Muscle of arm (tissue), 12 donors: ENCODE results near the gene IFNAR1. TPM values are rescaled to one million over a fixed set of nuclear protein-coding genes. Genes with fewer than 3 reads are reported as not detected.
"Not testable (repeated sequence)": the region's sequence is repeated elsewhere in the genome, so short reads cannot be mapped to it uniquely, and the experiment has no call there.

ENCODE experiments used
- DNase-seq: peaks from one replicate; pipeline ENCODE4 v3.0.0-alpha.2; 2013
- polyA plus RNA-seq, 12 donors: library from polyadenylated mRNA; unstranded; fragments of 120-200 nt; gene quantifications; one replicate each; pipeline ENCODE4 v1.2.1, GENCODE V29; 2013; ENCODE audit not compliant: insufficient read length in 12 of 12

IFNAR1 gene
- polyA plus RNA-seq, 12 donors, result 15.3 to 29.6 (median 25.7) TPM; not detected in 1

DNA sequence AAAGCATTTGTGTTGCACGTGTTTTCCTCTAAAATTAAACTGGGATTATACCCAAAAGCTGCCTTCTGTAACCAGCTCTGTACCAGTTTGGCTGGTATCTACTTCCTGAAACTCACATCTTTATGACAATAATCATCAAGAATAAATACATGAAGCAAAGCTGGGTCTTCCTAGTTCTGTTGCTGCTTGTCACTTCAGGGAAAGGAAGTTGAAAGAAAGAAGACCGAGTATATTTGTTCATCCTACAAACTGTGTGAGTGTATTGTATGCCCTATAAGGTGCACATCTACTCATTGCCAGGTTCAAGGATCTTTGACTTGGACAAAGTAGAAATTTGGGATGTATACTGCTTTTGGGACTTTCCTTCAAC, 49.3 kb downstream of the IFNAR1 start:
- no peak for DNase-seq

DNA sequence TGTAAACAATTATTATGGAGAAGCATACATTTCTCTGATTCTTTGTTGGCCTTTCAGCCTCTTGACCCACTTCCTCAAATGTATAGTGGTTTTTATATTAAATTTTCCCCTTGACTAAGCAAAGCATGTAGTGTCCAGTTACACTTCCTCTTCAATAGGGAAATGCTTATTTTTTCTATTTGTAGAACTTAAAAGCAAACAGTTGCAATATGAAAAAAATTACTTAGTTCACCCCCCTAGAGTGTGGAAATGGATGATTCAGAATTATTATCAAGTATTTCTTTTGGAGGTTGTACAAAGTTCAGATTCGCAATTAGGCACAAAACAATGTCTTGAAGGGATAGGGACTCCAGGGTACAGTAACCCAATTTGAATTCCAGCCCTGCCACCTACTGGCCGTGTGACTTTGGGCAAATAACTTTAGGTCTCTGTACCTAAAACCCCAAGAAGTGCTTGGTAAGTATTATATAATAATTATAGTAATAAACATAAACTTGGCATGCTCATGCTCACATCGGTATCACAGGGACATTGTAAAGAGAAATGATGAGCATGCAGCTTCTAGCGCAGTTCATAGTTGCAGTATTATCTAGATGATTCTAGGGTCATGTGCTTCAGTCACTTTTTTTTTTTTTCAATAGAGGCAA, 49.8 kb downstream of the IFNAR1 start:
- DNase-seq, result no peak

DNA sequence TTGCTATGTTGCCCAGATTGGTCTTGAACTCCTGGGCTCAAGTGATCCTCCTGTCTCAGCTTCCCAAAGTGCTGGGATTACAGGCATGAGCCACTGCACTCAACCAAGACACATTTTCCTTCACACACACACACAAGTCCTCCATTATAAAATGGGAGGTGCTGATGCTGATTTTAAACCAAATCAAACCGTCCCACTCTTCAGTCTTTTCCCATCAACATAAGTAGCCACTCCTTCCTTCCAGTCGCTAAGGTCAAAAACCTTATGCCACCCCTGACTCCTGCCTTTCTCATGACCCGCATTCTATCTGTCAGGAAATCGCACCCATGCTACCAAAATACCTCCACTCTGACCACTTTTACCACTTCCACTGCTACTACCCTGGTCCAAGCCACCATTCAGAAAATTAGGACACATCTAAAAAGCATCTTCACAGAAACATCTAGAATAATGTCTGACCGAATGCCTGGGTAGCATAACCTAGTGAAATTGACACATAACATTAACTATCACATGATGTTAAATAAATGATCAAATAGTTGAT, 50.4 kb downstream of the IFNAR1 start:
- no peak for DNase-seq

DNA sequence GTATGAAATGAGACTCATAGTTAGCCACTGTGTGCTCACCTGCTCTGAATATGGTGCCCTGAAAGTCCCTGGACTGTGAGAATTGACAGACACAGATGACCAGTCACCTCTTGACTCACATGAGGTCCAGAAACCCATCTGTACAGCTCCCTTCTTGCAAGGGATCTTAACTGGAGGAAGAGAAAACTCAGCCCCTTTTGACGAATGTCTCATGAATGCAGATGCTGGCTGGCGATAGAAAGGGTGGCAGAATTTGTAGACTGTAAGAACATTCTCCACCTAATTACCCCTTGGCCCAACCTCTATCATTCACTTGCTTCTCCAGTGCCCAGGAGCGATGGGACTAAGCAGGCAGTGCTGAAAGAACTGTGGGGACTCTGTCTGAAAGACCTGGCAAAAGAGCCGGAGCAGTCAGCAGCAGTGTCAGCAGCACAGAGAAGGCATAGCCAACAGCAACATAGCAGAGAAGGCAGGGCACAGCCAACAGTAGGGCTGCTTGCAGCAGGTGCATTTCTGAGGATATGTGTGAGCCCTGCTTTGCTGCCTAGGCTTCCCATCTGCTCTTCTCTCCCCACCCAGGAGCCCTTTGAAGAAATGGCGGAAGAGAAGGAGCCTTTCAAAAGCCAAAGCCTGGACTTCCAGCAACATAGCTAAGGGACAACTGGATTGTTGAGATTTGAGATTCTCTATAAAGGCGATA, 52.6 kb downstream of the IFNAR1 start:
- no peak for DNase-seq

DNA sequence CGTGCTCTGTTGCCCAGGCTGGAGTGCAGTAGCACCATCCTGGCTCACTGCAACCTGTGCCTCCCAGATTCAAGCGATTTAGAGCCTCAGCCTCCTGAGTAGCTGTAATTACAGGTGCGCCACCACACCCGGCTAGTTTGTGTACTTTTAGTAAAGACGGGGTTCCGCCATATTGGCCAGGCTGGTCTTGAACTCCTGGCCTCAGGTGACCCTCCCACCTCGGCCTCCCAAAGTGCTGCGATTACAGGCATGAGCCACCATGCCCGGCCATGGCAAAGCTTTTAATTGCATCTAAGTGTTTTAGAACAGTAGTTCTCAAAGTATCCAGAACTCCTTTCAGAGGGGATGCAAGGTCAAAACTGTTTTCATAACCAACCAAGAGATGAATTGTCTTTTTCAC, 53.3 kb downstream of the IFNAR1 start:
- no peak for DNase-seq

DNA sequence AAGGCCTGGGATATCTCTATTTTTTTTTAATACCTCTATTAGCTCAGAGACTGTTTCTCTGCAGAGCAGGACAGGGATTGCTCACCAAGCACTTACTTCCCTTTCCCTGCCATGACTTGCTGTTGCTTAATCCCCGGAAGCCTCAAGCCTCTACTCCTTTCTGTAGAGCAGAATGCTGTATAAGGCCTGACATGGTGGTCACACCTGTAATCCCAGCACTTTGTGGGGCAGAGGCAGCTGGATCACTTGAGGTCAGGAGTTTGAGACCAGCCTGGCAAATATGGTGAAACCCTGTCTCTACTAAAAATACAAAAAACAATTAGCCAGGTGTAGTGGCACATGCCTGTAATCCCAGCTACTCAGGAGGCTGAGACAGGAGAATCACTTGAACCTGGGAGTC, 55.2 kb downstream of the IFNAR1 start:
- not testable (repeated sequence) for DNase-seq

DNA sequence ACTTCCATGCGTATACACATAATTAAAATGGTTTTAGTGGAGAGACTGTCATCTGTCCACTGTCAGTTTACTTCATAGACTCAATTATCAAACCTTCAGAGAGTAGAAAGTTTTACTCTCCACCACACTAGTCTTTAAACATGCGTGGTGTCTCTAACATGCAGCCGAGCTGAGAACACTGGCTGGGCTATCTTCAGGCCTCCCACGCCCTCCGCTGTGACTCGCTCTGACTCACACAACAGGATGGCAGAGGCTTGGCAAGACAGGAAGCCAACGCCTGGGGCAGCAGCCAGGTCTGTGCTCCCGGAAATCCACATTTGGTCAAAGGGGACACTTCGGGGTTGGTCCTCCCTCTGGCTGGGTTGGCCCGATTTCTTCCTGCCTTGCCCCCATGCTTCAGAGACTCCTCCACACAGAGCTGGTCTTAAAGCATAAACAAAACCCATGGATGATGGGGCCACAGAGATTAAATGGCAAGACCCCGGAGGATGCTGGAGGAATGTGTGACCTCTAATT, 55.8 kb downstream of the IFNAR1 start:
- no peak for DNase-seq

DNA sequence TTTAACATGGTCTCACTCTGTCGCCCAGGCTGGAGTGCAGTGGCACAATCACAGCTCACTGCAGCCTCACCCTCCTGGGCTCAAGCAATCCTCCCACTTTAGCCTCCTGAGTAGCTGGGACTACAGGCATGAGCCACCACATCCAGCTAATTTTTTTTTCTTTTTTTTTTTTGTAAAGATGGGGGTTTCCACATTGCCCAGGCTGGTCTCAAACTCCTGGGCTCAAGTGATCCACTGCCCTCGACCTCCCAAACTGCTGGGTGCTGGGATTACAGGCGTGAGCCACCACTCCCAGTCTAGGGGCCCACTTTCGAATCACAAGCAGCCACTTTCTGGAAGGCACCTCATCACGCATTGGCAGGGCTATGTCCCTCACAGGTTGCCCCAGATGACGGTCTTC, 56.6 kb downstream of the IFNAR1 start:
- DNase-seq, result not testable (repeated sequence)

DNA sequence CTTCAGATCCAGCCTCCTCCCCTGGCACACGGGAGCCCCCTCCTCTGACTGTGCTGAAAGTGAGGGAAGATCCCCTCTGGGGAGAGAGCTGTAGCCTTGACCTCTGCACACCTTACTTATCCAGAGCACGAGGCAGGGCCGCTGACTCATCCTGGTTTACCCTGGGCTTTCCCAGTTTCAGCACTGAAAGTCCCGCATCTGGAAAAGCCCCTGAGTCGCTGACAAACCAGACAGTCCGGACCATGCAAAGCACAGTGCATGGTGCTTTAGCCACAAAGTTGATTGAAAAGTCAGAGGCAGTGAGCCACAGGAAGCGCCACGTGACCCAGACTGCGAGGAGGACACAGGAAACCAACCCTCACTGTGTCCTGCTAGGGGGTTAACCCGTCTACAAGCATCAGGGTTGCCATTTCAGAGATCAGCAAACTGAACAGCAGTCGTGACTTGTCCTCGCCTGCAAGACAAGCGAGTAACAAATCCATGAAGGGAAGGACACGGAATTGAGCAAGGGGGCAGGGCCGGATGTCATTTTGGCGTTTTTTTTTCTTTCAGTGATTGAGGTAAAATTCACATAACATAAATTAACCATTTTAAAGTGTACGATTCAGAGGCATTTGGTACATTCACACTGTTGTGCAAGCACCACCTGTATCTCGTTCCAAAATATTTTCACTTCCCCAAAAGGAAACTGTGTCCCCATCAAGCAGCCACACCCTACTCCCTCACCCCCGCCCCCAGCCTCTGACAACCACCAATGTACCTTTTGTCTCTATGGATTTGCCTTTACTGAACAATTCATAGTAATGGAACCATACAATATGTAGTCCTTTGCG, 58.5 kb downstream of the IFNAR1 start:
- DNase-seq, result no peak

DNA sequence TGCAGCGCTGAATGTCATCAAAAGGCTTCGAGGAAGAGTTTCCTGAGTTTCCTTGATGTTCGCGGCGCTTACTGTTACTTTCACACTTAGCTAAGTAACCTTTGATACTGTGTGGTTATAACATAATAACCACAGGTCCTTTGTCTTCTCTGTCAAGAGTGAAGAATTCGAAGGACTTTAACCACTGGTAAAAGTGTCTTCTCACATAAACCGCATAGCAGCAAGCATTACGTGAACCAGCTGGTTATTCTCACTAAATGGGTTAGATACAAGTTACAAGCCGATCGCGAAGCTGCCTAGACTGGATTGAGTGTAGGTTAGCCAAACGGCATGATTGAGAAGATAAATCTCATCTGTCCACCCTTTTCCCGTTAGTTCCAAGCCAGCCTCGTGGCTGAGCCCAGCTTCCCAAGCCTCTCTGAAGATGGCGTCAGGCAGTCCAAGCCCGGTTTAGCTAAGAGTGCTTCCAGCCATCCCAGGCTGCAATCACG, 60.1 kb downstream of the IFNAR1 start:
- no peak for DNase-seq

DNA sequence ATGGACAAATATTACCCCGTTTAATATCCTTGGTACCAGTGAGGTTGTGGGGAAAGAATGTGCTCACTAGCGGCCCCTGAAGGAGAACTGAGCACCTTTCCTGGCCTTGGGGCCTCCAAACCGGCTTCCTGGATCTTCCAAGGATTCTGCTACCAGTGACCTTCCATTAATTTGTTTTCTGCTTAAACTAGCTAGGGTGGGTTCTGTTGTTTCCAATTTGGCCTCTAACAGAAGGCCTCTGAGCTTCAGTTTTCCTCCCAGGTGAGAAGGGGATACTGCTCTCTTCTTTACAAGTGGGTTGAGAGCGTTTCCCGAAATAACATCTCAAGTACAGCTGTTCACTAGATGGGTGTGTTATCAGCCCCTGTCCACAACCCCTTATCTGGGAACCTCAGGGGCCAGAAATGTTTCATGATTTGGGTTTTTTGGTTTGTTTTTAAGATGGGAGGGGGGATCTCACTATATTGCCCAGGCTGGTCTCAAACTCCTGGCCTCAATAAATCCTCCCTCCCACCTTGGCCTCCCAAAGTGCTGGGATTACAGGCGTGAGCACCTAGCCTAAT, 61.5 kb downstream of the IFNAR1 start:
- no peak for DNase-seq

DNA sequence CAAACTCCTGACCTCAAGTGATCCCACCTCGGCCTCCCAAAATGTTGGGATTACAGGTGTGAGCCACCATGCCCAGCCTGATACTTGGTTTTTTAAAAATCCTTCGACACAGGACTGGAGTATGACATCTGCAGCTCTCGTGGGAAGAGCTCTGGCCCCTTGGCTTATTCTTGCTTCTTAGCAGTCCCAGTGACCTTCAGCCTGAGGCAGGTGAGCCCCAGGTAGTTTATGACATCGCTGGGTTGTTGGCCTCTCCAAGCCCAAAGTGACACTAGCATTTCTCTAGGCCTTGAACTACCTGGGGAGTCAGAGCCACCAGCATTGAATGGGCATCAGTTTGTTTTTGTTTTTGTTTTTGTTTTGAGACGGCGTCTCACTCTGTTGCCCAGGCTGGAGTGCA, 62.5 kb downstream of the IFNAR1 start:
- no peak for DNase-seq

DNA sequence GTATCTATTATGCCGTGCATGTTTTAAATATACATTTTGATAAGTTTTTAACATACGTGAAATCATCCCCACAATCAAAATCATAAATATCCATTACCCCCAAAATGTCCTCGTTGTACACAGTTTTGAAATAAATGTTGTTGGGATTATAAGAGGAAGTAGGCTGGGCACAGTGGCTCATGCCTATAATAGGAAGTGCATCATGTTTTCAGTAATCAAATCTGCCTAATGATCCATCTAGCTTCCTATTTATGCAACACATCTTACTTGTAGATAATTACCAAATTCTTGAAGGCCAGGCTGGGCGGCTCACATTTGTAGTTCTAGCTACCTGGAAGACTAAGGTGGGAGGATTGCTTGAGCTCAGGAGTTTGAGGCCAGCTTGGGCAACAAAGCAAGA, 63.4 kb downstream of the IFNAR1 start:
- DNase-seq, result no peak

DNA sequence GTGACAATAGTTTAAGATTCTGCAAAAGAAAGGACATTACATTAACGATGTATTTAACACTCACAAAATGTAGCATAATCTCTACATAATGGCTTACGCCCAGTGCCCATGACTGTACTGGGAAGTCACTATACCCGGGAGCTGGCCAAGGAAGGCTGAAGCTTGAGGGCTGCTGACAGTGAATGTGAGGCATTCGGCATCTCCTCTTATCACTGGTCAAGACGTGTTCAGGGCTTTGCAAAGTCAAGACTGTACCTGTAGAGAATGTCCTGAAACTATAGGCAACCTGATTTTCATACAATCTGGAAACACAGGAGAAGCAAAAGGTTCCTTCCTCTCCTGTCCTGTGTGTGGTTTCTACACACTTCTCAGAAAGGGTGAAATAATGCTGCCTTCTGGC, 65.7 kb downstream of the IFNAR1 start:
- no peak for DNase-seq

DNA sequence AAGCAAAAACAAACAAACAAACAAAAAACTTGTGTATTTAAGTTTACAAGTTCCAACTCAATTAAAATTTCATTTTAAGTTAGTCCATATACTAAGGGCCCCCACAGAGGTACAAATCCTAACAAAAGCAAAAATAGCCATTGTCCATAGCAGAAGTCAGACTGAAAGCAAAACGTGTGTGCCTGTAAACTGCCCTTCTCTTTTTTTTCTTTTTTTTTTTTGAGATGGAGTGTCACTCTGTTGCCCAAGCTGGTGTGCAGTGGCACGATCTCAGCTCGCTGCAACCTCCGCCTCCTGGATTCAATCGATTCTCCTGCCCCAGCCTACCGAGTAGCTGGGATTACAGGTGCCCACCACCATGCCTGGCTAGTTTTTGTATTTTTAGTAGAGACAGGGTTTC, 66.9 kb downstream of the IFNAR1 start:
- DNase-seq, result no peak

DNA sequence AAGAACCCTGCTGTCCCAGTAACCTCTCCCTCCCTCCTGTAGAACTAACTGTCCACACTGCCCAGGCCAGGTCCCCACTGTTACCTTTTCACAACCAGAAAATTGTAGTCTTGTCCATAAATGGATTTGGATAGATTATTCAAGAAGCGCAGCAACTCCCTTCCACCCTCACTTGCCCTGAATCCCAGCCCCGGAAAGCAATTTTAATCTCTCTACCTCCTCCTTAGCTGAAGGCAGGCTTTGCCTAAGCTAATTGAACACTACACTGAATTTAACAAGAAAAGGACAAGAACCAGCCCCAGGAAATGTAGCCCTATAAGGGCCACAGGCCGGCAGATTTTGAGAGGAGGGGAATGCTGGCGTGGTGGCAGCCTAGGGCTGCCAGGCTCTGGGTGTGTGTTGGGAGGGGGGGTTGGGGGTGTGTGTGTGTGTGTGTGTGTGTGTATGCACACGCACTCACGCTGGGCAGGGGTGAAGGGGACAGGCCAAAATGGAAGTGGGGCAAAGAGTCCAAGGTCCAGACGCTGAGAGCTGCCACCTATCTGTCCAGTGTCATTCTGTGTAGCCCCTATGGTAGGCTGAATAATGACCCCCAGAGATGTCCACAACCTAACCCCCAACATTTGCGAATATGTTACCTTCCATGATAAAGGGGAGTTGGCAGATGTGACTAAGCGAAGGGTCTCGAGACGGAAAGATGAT, 67.7 kb downstream of the IFNAR1 start:
- no peak for DNase-seq

DNA sequence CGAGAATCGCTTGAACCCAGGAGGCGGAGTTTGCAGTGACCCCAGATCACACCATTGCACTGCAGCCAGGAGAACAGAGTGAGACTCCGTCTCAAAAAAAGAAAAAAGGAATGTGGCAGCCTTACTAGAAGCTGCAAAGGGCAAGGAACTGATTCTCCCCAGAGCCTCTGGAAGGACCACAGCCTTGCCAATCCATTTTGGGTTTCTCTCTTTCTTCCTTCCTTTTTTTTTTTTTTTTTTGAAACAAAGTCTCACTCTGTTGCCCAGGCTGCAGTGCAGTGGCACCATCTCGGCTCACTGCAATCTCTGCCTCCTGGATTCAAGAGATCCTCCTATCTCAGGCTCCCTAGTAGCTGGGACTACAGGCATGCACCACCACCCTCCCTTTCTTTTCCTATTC, 68.6 kb downstream of the IFNAR1 start:
- DNase-seq, result no peak

DNA sequence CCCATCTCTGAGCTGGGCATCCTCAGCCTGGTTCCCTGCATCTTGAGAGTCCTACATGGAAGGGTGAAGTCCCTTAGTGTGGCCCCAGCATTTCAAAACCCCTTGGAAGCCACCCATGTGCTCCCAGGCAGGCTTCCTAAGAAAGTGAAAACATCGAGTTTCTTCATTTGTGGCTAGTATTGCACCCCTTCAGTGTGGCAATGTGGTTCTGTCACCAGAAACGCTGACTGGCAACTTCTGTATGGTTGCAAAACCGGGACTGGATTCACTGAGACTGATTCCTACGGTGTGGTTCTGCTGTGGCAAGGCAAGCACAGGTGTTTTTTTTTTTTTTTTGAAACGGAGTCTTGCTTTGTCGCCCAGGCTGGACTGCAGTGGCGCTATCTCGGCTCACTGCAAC, 69.5 kb downstream of the IFNAR1 start:
- no peak for DNase-seq

DNA sequence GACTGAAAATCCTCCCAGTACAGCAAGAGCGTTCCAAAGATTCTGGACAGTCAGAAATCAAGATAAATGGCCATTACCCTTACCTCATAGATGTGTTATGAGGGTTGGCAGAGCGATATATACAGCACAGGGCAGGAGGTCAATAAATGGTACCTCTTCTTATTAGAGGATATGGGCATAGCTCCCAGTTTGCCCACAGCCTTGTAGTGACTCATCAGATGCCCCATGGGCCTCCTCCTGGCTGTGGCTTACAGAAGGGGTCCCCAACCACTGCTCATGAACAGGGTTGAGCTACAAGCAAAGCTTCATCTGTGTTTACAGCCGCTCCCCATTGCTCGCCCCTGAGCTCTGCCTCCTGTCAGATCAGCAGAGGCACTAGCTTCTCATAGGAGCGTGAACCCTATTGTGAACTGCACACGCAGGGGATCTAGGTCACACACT, 71.1 kb downstream of the IFNAR1 start:
- DNase-seq, result no peak

DNA sequence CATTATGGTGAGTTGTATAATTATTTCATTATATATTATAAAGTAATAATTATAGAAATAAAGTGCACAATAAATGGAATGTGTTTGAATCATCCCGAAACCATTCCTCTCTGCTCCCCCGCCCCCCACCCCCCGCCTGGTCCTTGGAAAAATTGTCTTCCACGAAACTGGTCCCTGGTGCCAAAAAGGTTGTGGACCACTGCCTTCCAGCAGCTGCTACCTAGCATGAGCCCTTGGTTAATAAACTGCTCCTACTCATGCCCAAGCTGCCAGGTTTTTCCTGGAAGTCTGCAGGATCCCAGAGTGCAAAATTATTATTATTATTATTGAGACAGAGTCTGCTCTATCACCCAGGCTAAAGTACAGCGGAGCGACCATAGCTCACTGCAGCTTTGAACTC, 71.7 kb downstream of the IFNAR1 start:
- DNase-seq, result no peak

DNA sequence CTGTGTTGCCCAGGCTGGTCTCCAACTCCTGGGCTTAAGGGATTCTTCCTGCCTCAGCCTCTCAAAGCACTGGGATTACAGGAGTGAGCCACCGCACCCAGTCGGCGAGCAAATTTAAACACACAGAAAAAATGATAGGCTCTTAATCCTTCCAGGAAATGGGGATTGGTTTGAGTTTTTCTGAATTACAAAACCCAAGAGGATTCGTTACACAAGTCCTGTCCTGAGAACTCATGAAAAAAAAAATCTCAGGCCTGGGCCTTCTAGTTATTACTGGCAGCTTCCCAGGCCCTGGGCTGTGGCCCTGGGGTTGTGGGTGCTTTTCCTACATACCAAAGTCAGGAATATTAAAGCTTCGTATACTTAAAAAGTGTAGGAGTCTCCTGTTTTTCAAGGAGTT, 72.2 kb downstream of the IFNAR1 start:
- no peak for DNase-seq
